Hematopoietic multipotent progenitor cell treated with erythropoietin and hydrocortisone succinate and interleukin-3 and kit ligand, for 15 days (in vitro differentiated cells): ENCODE data around the gene CCR4.
"Not testable (repeated sequence)": the region's sequence is repeated elsewhere in the genome, so short reads cannot be mapped to it uniquely, and the experiment has no call there.

Experiments used
- DNase-seq: peaks from one replicate; pipeline ENCODE4 v3.0.0-alpha.2; 2015; ENCODE audit warnings: low spot score

CCR4 gene

DNA sequence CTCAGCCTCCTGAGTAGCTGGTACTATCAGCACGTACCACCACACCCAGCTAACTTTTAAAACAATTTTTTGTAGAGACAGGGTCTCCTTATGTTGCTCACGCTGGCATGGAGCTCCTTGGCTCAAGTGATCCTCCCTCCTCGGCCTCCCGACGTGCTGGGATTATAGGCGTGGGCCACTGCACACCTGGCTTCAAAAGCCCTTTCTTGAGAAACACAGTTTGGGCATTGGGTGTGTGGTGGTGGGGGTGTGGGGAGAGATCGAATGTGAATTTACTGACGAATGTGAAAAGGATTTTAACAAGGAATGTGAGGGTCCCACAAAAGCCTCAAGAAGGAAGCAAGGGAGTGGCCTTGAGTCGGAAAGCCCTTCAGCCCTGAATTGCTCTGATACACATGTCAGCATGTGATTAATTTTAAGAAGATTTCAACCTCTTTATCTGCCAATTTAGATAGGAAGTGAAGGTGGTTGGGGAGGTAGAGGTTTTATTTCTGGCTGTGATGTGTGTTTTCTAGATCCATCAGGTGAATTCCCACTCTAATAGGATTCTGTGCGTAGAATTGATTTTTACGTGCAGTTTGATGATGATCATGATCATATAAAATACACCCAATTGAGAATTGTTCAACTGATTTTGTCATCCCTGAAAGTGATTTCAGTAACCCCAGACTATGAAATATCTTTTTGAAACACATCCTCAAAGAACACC is 1.1 kb downstream of the CCR4 start:
- DNase-seq: no peak

- no peak for DNase-seq
Measured at GRCh38 chr3:32954506-32954905, 3.1 kb downstream of the CCR4 start.

GRCh38 chr3:32956750-32957570 is 5.5 kb downstream of the CCR4 start:
- DNase-seq: no peak

DNA sequence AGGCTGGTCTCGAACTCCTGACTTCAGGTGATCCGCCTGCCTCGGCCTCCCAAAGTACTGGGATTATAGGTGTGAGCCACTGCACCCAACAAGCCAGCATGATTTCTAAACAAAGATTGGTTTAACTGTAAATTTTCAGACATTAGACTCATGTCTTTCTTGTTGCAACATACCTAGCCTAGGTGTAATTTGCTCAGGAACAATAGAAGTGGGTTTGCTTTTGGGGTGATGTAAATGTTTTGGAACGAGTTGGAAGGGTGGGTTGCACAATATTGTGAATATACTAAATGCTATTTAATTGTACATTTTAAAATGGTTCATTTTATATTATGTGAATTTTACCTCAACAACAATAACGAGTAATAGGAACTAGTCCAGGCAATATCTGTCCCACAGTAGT is 7.1 kb downstream of the CCR4 start:
- DNase-seq: no peak

DNA sequence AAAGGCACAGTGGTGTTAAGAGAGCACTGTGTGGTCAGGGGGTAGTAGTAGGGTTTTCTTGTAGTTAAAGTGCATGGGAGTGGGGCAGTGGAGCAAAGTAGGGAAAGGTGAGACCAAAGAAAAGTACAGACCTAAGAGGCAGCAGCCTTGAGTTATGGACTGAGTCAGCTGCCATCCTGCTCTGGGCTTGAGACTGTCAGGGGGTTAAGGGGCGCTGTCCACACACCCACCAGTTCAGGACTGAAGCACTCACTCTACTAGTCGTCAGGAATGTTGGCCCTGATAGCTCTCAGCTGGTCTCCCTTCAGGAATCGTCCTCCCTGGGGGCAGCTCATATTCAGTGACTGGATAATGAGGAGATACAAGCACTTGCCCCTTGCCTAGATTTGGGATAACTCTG is 7.9 kb downstream of the CCR4 start:
- DNase-seq: no peak

DNA sequence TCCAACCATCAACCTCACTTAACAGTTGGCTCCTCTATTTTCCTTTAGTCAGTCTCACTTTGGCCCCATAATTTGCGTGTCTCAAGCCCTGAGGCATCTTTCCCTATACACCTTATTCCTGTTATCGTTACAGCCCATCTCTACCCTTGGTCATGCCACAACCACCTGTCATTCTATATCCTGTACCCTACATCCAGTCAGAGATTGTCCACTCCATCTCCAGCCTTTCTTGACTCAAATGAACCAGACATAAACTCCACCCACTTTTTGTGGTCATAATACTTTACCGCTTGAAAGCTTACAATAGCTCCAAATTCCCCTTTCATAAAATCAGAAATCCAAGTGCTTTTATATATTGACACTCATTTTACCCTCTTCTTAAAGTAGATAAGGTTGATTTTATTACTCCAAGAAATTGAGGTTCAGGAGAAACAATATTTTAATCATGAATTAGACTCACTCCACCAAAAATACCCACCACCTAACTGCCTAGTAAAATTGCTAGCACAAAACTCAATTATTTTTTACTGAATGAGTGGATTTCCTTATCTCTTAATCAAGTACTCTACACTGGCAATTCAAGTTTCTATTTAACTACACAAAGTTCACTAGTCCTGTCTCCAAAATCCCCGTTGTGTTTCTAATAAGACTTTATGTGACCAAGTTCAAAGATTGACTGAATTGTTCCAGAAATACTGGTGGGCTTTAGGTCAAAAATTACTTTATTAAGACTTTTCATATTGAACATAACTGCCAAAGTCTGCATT is 9.1 kb downstream of the CCR4 start:
- DNase-seq: no peak

DNA sequence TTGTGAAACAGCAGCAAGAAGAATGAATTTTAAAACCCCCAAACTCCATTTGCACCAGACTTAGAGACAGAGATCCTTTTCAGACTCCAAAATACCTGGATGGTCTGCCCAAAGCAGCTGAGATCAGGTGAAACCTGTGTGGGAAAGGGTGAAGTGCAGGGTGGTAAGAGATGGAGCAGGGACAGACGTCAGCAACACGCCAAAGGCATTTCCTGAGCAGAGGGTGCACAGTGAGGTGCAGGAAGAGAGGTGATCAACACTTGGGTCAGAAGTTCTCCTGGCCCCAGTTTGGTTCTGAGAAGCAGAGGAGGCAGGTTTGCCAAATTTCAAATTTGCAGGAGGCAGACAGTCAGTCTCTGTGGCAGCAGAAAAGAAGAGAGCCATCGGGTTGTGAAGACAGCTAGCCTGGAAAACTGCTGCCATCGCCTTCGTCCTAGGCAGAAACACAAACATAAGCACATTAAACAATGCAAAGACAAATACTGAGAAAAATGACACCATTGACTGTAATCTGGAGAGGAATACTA is 9.8 kb downstream of the CCR4 start:
- DNase-seq: no peak

GRCh38 chr3:32963871-32964270 is 12.4 kb downstream of the CCR4 start:
- DNase-seq: no peak

DNA sequence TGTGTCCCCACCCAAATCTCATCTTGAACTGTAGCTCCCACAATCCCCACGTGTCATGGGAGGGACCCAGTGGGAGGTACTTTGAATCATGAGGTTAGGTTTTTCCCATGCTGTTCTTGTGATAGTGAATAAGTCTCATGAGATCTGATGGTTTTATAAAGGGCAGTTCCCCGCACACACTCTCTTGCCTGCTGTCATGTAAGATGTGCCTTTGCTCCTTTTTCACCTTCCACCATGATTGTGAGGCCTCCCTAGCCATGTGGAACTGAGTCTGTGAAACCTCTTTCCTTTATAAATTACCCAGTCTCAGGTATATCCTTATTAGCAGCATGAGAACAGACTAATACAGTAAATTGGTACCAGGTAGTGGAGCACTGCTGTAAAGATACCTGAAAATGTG is 13.3 kb downstream of the CCR4 start:
- DNase-seq: not testable (repeated sequence)

DNA sequence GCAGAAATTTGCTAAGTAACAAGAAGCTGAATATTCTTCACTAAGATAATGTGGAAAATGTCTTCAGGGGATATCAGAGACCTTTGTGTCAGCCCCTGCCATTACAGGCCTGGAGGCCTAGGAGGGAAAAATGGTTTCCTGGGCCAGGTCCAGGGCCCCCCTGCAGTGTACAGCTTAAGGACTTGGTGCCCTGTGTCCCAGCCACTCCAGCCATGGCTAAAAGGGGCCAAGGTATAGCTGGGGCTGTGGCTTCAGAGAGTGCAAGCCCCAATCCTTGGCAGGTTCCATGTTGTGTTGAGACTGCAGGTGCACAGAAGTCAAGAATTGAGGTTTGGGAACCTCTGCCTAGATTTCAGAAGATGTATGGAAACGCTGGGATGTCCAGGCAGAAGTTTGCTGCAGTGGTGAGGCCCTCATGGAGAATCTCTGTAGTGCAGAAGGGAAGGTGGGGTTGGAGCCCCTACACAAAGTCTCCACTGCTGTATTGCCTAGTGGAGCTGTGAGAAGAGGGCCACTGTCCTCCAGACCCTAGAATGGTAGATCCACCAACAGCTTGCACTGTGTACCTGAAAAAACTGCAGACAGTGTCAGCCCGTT is 14.3 kb downstream of the CCR4 start:
- DNase-seq: not testable (repeated sequence)

DNA sequence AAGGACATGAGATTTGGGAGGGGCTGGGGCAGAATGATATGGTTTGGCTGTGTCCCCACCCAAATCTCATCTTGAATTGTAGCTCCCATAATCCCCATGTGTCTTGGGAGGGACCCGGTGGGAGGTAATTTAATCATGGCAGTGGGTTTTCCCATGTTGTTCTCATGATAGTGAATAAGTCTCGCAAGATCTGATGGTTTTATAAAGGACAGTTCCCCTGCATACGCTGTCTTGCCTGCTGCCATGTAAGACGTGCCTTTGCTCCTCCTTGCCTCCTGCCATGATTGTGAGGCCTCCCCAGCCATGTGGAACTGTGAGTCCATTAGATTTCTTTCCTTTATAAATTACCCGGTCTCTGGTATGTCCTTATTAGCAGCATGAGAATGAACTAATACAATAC is 15.2 kb downstream of the CCR4 start:
- DNase-seq: not testable (repeated sequence)

GRCh38 chr3:32968166-32968919 is 16.9 kb downstream of the CCR4 start:
- DNase-seq: no peak

DNA sequence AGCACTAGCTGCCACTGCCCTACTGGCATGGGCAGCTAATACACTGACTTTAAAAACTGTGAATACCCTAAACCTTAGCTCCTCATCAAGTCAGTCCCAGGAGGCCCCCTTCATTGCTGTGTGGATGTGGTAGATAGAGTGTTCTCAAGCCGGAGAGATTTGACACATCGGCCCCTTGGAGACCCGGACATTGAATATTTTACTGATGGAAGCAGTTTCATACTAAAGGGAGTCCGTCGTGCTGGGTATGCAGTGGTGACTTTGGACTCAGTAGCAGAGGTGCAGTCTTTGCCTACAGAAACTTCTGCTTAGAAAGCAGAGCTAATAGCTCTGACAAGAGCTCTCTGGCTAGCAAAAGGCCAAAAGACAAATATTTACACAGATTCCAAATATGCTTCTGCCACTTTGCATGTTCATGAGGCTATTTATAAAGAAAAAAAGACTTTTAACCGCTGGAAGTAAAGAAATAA is 17.5 kb downstream of the CCR4 start:
- no peak for DNase-seq

GRCh38 chr3:32969656-32970055 is 18.2 kb downstream of the CCR4 start:
- DNase-seq: no peak

- not testable (repeated sequence) for DNase-seq
Measured at GRCh38 chr3:32971291-32971690, 19.8 kb downstream of the CCR4 start.

DNA sequence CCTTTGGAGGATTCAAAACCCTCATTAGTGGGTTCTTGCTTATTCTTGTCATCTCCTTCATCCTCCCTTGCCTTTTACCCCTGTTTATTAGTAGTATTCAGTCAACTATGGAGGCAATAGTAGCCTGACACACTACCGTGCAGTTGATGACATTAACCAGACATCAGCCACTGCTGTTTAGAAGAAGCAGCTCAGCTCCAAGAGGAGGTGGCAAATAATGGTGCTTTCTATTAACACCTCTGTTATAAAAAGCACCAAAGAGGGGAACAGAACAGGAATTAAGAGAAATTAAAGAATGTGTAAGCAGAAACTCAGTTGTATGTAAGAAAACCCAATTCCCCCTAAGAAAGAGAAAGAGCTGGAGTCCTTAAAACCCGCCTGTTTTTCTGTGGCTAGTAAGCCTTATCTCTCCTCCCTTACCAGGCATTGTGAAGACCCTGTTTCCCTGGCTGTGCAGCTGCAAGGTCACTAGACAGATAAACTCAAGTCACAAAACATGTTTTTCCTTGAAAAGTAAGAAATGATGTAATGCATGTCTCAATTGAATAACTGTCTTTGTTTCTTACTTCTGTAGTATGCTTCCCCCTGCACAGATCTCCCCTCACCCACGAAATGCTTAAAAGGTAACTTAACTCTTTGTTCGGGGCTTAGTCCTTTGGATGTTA is 21.2 kb downstream of the CCR4 start:
- DNase-seq: peak; percentile 33

DNA sequence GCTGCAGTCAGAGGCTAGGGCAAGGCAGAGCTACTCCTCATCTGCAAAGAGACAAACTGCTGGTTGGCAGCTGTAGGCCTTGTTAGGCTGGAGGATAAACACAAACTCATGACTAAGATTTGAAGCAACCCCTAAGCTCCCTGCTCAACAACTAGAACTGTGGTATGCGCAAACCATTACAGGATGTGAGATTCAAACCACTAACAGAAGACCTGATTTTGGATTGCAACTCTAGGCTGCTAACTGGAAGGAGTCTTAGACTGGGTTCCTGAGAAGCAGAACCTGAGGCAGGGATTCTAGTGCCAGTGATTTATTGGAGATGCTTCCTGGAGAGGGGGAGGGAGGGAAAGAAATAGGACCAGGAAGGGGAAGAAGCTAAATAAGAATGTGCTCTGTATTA is 22.5 kb downstream of the CCR4 start:
- no peak for DNase-seq

- no peak for DNase-seq
Measured at GRCh38 chr3:32975891-32976595, 24.6 kb downstream of the CCR4 start.

DNA sequence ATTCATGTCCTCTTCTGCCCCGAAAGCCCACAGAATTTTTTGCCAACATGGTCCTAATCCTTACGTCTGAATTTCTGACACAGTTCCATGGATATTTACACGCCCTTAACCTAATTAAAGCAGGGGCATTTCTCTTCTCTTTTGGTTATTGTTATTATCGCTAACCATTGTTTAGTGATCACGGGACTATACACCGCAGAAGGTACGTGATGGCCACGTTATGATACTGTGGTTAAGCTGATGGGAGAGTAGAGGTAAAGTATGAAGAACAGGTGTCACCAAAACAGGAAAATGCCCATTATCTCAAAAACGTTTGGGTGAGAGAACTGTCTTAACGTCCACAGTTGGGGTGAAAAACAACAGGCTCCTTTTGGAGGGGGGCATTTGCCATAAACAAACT is 26.4 kb downstream of the CCR4 start:
- no peak for DNase-seq

DNA sequence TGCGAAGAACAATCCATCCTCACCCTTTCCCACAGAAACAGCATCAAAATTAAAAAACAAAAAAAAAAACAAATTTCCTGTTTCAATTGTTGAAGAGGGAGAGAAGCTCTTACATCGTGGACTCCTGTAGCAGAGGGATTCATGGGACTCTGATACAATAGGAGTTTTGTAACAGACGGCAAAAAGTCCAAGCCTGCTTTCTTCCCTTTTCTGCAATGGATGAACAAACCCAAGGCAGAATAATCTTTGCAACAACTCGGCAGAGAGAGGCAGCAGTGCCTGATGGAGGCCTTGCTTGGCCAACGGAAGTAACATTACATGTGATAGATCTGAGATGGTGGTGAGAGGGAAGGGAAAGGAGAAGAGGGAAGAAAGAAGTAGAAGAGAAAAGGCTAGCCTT is 26.9 kb downstream of the CCR4 start:
- DNase-seq: no peak
